C1 segment of cervical spinal cord (tissue), 14 donors: ENCODE measurements around the gene GUCY2F.

ENCODE experiments used
- DNase-seq, 14 donors: peaks; one replicate each; lab custom pipeline; 2025; lab: John Stamatoyannopoulos, UW

Gene GUCY2F

DNA sequence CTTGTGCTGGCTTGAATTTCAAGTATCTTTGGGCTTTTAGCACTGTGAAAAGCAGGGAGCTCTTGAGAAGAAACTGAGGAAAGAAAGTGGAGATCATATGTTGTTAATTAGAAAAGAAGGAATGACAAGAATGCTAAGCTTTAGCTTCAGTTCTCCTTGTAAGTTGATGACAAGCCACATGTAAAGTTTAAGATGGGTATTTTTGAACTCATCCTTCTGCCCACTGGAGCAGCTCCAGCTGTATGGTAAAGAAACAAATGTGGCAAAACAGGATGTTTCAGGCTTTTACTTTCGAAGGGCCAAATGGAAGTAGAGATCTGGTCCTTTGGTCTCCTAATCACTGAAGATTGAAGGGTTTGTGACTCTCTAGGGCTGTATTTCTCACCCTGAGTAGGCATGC, 137.8 kb downstream of the GUCY2F start:
- no peak for DNase-seq

DNA sequence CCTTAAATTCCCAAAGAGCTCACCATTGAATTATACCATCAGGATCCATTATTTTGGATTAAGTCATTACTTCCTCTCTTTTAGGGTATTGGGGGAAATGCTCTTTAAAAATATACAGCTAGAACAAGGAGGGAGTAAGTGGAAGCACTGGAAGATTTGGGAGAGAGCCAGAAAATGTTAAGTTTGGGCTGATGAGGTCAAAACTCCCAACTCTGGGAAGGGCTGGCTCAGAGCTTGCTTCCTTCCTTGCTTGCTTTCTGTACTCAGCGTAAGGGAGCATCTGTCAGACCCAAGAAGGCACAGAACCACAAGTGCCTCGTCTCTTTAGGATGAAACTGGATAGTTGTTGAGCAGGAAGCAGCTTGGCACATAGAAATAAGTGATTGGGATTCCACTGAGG, 138.2 kb downstream of the GUCY2F start:
- no peak for DNase-seq

DNA sequence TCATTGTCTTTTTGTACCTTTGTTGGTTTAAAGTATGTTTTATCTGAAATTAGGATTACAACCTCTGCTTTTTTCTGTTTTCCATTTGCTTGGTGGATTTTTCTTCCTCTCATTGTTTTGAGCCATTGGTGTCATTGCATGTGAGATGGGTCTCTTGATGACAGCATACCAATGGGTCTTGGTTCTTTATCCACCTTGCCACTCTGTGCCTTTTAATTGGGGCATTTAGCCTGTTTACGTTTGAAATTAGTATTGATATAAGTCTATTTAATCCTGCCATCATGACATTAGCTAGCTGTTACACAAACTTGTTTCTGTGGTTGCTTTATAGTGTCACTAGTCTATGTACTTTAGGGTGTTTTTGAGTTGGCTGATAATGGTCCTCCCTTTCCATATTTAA, 145.7 kb downstream of the GUCY2F start:
- DNase-seq = no peak

DNA sequence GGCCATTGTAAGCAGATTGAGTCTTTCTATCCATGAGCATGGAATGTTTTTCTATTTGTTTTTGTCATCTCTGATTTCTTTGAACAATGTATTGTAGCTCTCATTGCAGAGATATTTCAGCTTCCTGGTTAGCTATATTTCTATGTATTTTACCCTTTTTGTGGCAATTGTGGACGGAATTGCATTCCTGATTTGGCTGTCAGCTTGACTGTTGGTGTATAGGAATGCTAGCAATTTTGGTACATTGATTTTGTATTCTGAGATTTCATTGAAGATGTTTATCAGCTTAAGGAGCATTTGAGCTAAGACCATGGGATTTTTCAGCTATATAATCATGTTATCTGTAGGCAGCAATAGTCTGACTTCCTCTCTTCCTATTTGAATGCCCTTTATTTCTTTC, 154.6 kb downstream of the GUCY2F start:
- DNase-seq = no peak
